ENCODE measurements around the gene MRPL38. TPM values are rescaled to one million over a fixed set of nuclear protein-coding genes. Genes with fewer than 3 reads are reported as not detected.
A peak's percentile ranks its signal among the peaks of the same experiment; 100 is the strongest.

Gene MRPL38
- total and polyA plus RNA-seq, 4 donors: 47.8 to 105 (median 66.1) TPM

DNA sequence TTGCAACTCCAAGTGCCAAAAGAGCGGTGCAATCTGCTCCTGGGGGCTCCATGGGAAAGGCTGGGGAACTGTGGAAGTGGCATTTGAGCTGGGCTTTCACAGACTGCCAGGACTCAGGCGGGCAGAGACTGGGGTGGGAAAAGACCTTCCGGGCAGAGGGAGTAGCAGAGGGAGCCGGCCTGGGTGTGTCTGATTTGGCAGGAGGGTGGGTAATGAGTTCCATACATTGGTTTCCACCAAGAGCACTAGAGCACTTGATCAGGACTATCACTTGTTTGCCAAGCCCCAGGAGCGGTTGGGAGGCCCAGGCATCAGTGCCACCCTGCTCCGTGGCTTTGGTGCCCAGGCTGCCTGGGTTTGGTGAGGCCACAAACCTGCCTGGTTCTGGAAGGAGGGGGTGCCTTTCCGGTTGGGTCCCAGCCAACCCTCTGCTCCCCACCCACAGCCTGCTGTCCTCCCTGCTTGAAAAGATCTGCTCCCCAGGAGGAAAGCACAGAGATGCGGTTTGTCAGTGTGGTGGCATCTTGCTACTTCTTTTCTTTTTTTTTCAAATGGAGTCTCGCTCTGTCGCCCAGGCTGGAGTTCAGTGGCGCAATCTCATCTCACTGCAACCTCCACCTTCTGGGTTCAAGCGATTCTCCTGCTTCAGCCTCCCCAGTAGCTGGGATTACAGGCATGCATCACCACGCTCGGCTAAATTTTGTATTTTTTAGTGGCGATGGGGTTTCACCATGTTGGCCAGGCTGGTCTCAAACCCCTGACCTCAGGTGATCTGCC lies 22.8 kb downstream of the MRPL38 start:
- H3K27me3 ChIP-seq (ENCODE audit: control insufficient read depth in 3 of 3, insufficient read depth in 3 of 3, low read length in 2 of 3): no peaks in the 10 kb centered on the region
- H3K27ac ChIP-seq (ENCODE audit: low read depth in 1 of 2, low read length in 1 of 2): no peak overlapping the region
- H3K9ac ChIP-seq (ENCODE audit: insufficient read depth in 1 of 2, low read length in 2 of 2): no peak overlapping the region
- DNase-seq: no peak
- no peak for TF ChIP-seq CTCF (IDR thresholded peaks at IDR 0.05; ENCODE audit: control extremely low read depth, extremely low read depth)
- ATAC-seq (ENCODE audit: insufficient read depth, low FRiP score): no peak
- WGBS, 2 donors: 85 to 92% methylated on average over 13 to 15 of the region's 15 CpGs
- H3K36me3 ChIP-seq (ENCODE audit: control insufficient read depth in 4 of 4, insufficient read depth in 4 of 4, low read length in 4 of 4): peaks cover 0 to 2% (median 0%) of the 10 kb centered on the region in 4 donors
- H3K4me1 ChIP-seq (ENCODE audit: control insufficient read depth in 5 of 5, insufficient read depth in 5 of 5, low read length in 5 of 5): peaks cover 0 to 12% (median 1%) of the 10 kb centered on the region in 5 donors
- H3K4me3 ChIP-seq: no peak overlapping the region
- H3K9me3 ChIP-seq (ENCODE audit: control insufficient read depth in 4 of 4, insufficient read depth in 3 of 4, low read length in 3 of 4): no peaks in the 10 kb centered on the region

- no peak overlapping the region for H3K27ac ChIP-seq (ENCODE audit: low read depth in 1 of 2, low read length in 1 of 2)
- H3K9me3 ChIP-seq (ENCODE audit: control insufficient read depth in 4 of 4, insufficient read depth in 3 of 4, low read length in 3 of 4): no peaks in the 10 kb centered on the region
- peaks cover 0 to 7% (median 2%) of the 10 kb centered on the region in 4 donors for H3K36me3 ChIP-seq (ENCODE audit: control insufficient read depth in 4 of 4, insufficient read depth in 4 of 4, low read length in 4 of 4)
- no peak overlapping the region for H3K9ac ChIP-seq (ENCODE audit: insufficient read depth in 1 of 2, low read length in 2 of 2)
- no peak for DNase-seq
- H3K4me1 ChIP-seq (ENCODE audit: control insufficient read depth in 5 of 5, insufficient read depth in 5 of 5, low read length in 5 of 5): peaks cover 0 to 25% (median 13%) of the 10 kb centered on the region in 5 donors
- no peak for ATAC-seq (ENCODE audit: insufficient read depth, low FRiP score)
- H3K27me3 ChIP-seq (ENCODE audit: control insufficient read depth in 3 of 3, insufficient read depth in 3 of 3, low read length in 2 of 3): no peaks in the 10 kb centered on the region
- H3K4me3 ChIP-seq: no peak overlapping the region
- WGBS, 2 donors: 82 to 84% methylated on average over 7 of the region's 7 CpGs
- TF ChIP-seq CTCF (IDR thresholded peaks at IDR 0.05; ENCODE audit: control extremely low read depth, extremely low read depth): no peak
Observed at GRCh38 chr17:75880266-75880665, 24.4 kb downstream of the MRPL38 start.

DNA sequence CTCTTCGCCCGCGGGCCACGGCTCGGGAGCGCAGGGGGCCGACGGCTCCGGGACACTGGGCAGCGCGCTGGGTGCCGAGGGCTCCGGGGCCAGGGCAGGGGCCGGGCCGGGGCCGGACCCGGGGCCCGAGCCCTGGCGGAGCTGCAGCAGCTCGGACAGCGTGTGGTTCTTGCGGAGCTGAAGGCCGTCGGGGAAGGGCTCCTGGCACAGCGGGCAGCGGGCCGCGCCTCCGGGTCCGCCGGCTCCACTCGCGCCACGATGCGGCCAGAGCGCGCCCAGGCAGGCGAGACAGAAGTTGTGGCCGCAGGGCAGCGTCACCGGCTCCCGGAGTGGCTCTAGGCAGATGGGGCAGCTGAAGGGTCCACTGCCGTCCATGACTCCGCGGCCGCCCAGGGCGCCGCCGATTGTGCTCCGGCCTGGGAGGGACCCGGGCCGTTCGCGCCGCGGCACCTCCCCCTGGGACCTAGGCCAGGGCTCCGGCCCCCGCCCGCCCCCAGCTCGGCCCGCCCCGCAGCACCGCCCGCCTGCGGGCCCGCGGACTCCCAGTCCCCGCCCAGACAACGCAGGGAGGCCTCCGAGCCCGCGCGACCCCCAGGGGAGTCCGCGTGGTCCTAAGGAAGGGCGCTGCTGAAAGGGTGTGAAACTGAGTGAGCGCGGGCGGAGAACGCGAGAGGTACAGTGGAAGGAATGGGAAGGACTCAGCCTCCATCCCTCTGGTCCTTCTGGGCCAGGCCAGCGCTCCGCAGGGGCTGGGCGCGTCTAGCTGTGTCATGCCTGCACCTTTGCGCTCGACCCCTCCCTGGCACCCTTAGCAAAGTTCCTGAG lies 26.3 kb downstream of the MRPL38 start, which contains the start of gene TRIM47:
TSS of gene TRIM47 (minus strand) at position 408 of the 825 bp plus-strand sequence. CDS start at position 375, 33 bp downstream.
- ATAC-seq (ENCODE audit: insufficient read depth, low FRiP score) (peak; percentile 64), DNase-seq (peak; percentile 90 to 92 (median 92))
- Histone ChIP-seq H3K36me3 (ENCODE audit: control insufficient read depth in 4 of 4, insufficient read depth in 4 of 4, low read length in 4 of 4) (peaks cover 0 to 11% (median 7%) of the 10 kb centered on the region in 4 donors), H3K27ac (ENCODE audit: low read depth in 1 of 2, low read length in 1 of 2) (peak within 1 kb of the TSS; percentile 93 to 94), H3K27me3 (ENCODE audit: control insufficient read depth in 3 of 3, insufficient read depth in 3 of 3, low read length in 2 of 3) (no peaks in the 10 kb centered on the region), H3K4me1 (ENCODE audit: control insufficient read depth in 5 of 5, insufficient read depth in 5 of 5, low read length in 5 of 5) (peaks cover 0 to 25% (median 13%) of the 10 kb centered on the region in 5 donors), H3K4me3 (peak within 1 kb of the TSS; percentile 58), H3K9me3 (ENCODE audit: control insufficient read depth in 4 of 4, insufficient read depth in 3 of 4, low read length in 3 of 4) (no peaks in the 10 kb centered on the region), H3K9ac (ENCODE audit: insufficient read depth in 1 of 2, low read length in 2 of 2) (peak within 1 kb of the TSS in 1 of 2 donors; percentile 40)
- no peak for TF ChIP-seq CTCF (IDR thresholded peaks at IDR 0.05; ENCODE audit: control extremely low read depth, extremely low read depth)
- WGBS, 2 donors: 0 to 1% methylated on average over 77 to 87 of the region's 87 CpGs
